Neural cell (in vitro differentiated cells): ENCODE measurements around the gene INPP5D. TPM values are rescaled to one million over a fixed set of nuclear protein-coding genes. Genes with fewer than 3 reads are reported as not detected.

Experiments
- H2AFZ ChIP-seq: fragments of 200-600, 300-800 bp; sonication (generic), shearing (Covaris generic); 2 replicates; pipeline ENCODE4 v1.6.0; 2014; ENCODE audit warnings: low read depth, mild to moderate bottlenecking, antibody characterized with exemption, low read length, moderate library complexity
- H3F3A ChIP-seq: fragments of 200-600 bp; shearing (Covaris generic); 2 replicates; pipeline ENCODE4 v1.6.1; 2016; ENCODE audit warnings: mild to moderate bottlenecking, moderate library complexity, mixed read lengths, antibody characterized with exemption, low read length; ENCODE audit not compliant: insufficient read depth, poor library complexity, severe bottlenecking
- H3K27ac ChIP-seq: fragments of 200-600, 300-800 bp; sonication (generic), shearing (Covaris generic); 2 replicates; pipeline ENCODE4 v1.5.1; 2014; ENCODE audit warnings: mild to moderate bottlenecking, low read length, moderate library complexity
- H3K27me3 ChIP-seq: fragments of 300-800, 200-600 bp; sonication (generic), shearing (Covaris generic); 2 replicates; pipeline ENCODE4 v1.6.0; 2014; ENCODE audit warnings: mild to moderate bottlenecking, low read depth, low read length, moderate library complexity; ENCODE audit not compliant: insufficient read depth
- H3K36me3 ChIP-seq: fragments of 300-800, 200-600 bp; sonication (generic), shearing (Covaris generic); 2 replicates; pipeline ENCODE4 v1.5.1; 2014; ENCODE audit warnings: mild to moderate bottlenecking, antibody characterized with exemption, low read length, moderate library complexity; ENCODE audit not compliant: insufficient read depth
- H3K4me2 ChIP-seq: fragments of 300-800, 200-600 bp; sonication (generic), shearing (Covaris generic); 2 replicates; pipeline ENCODE4 v1.6.0; 2014; ENCODE audit warnings: mild to moderate bottlenecking, low read length
- H3K4me3 ChIP-seq: fragments of 300-800, 200-600 bp; sonication (generic), shearing (Covaris generic); 2 replicates; pipeline ENCODE4 v1.5.1; 2014; ENCODE audit warnings: mild to moderate bottlenecking, low read length, moderate library complexity
- H3K79me2 ChIP-seq: fragments of 200-600 bp; shearing (Covaris generic); replicated peaks from 2 replicates; pipeline ENCODE4 v1.6.0; 2014; ENCODE audit warnings: mild to moderate bottlenecking, low read length, moderate library complexity; ENCODE audit not compliant: insufficient read depth
- H3K9ac ChIP-seq: fragments of 300-800, 200-600 bp; sonication (generic), shearing (Covaris generic); 2 replicates; pipeline ENCODE4 v1.6.1; 2016; ENCODE audit warnings: mild to moderate bottlenecking, low read length, mixed read lengths
- H3K9me2 ChIP-seq: fragments of 200-600 bp; shearing (Covaris generic); 2 replicates; pipeline ENCODE4 v1.6.1; 2016; ENCODE audit warnings: mild to moderate bottlenecking, low read length, mixed read lengths; ENCODE audit not compliant: insufficient read depth
- H3K9me3 ChIP-seq: fragments of 200-600, 300-800 bp; sonication (generic), shearing (Covaris generic); 2 replicates; pipeline ENCODE4 v1.6.1; 2016; ENCODE audit warnings: mild to moderate bottlenecking, mixed run types, low read length, moderate library complexity, mixed read lengths
- H4K20me1 ChIP-seq: fragments of 200-600 bp; shearing (Covaris generic); 2 replicates; pipeline ENCODE4 v1.6.1; 2016; ENCODE audit warnings: mild to moderate bottlenecking, mixed run types; ENCODE audit not compliant: insufficient read depth
- EP300 ChIP-seq: fragments of 450-650 bp; conservative IDR thresholded peaks from 2 replicates; pipeline ENCODE4 v1.6.1; 2014; ENCODE audit warnings: antibody characterized with exemption, mild to moderate bottlenecking, moderate library complexity; ENCODE audit not compliant: poor library complexity, severe bottlenecking
- EZH2 ChIP-seq: fragments of 200-600, 300-800 bp; shearing (Covaris generic), sonication (generic); IDR thresholded peaks from 2 replicates; pipeline ENCODE4 v1.6.1; 2014; ENCODE audit warnings: antibody characterized with exemption, low read length, borderline replicate concordance, mild to moderate bottlenecking; ENCODE audit not compliant: insufficient read depth, poor library complexity, severe bottlenecking
- MXI1 ChIP-seq: fragments of 450-650 bp; conservative IDR thresholded peaks from 2 replicates; pipeline ENCODE4 v1.6.1; 2014; ENCODE audit warnings: antibody characterized with exemption, mild to moderate bottlenecking; ENCODE audit not compliant: poor library complexity, severe bottlenecking
- POLR2AphosphoS5 ChIP-seq: IDR thresholded peaks from 2 replicates; pipeline ENCODE4 v1.6.1; 2012
- RAD21 ChIP-seq: fragments of 450-650 bp; conservative IDR thresholded peaks from 2 replicates; pipeline ENCODE4 v1.6.1; 2014; ENCODE audit warnings: antibody characterized with exemption, mild to moderate bottlenecking, moderate library complexity
- REST ChIP-seq: IDR thresholded peaks from 2 replicates; pipeline ENCODE4 v1.6.1; 2012; ENCODE audit warnings: borderline replicate concordance
- SMC3 ChIP-seq: fragments of 450-650 bp; conservative IDR thresholded peaks from 2 replicates; pipeline ENCODE4 v1.6.1; 2014; ENCODE audit warnings: antibody characterized with exemption, mild to moderate bottlenecking, moderate library complexity; ENCODE audit not compliant: poor library complexity
- TAF1 ChIP-seq: IDR thresholded peaks from 2 replicates; pipeline ENCODE4 v1.6.1; 2012; ENCODE audit warnings: low read depth
- polyA plus RNA-seq: library from polyadenylated mRNA; depleted of rRNA; stranded (reverse); fragments of >200 nt; gene quantifications from 2 replicates; pipeline ENCODE4 v1.2.3, GENCODE V29; 2014
- TF ChIP-seq, protein P1 (sequence below): fragments of 450-650 bp; IDR thresholded peaks from 2 replicates; pipeline ENCODE4 v1.5.1; 2014; ENCODE audit warnings: antibody characterized with exemption, mild to moderate bottlenecking, moderate library complexity; ENCODE audit not compliant: poor library complexity, severe bottlenecking

The INPP5D gene
- polyA plus RNA-seq, 1 donor from 2014 or later = not detected

- H2AFZ ChIP-seq = no peak overlapping the region
- no peak overlapping the region for H3K27ac ChIP-seq
- H3K27me3 ChIP-seq = no peaks in the 10 kb centered on the region
- no peaks in the 10 kb centered on the region for H4K20me1 ChIP-seq
- no peak overlapping the region for H3K9ac ChIP-seq
- H3K9me2 ChIP-seq = no peaks in the 10 kb centered on the region
- H3K79me2 ChIP-seq = no peaks in the 10 kb centered on the region
- no peaks in the 10 kb centered on the region for H3K9me3 ChIP-seq
- no peaks in the 10 kb centered on the region for H3K36me3 ChIP-seq
- no peaks in the 10 kb centered on the region for H3F3A ChIP-seq
- no peak overlapping the region for H3K4me2 ChIP-seq
- TF ChIP-seq RAD21 = no peak
- TF ChIP-seq, protein P1, sequence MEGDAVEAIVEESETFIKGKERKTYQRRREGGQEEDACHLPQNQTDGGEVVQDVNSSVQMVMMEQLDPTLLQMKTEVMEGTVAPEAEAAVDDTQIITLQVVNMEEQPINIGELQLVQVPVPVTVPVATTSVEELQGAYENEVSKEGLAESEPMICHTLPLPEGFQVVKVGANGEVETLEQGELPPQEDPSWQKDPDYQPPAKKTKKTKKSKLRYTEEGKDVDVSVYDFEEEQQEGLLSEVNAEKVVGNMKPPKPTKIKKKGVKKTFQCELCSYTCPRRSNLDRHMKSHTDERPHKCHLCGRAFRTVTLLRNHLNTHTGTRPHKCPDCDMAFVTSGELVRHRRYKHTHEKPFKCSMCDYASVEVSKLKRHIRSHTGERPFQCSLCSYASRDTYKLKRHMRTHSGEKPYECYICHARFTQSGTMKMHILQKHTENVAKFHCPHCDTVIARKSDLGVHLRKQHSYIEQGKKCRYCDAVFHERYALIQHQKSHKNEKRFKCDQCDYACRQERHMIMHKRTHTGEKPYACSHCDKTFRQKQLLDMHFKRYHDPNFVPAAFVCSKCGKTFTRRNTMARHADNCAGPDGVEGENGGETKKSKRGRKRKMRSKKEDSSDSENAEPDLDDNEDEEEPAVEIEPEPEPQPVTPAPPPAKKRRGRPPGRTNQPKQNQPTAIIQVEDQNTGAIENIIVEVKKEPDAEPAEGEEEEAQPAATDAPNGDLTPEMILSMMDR = no peak
- no peak for TF ChIP-seq TAF1
- TF ChIP-seq REST = no peak
- TF ChIP-seq SMC3 = no peak
- no peak for TF ChIP-seq MXI1
- no peak for TF ChIP-seq EP300
- TF ChIP-seq EZH2 = no peak
- TF ChIP-seq POLR2AphosphoS5 = no peak
- no peak overlapping the region for H3K4me3 ChIP-seq
Observed at GRCh38 chr2:233168445-233168844, 108.3 kb downstream of the INPP5D start.

DNA sequence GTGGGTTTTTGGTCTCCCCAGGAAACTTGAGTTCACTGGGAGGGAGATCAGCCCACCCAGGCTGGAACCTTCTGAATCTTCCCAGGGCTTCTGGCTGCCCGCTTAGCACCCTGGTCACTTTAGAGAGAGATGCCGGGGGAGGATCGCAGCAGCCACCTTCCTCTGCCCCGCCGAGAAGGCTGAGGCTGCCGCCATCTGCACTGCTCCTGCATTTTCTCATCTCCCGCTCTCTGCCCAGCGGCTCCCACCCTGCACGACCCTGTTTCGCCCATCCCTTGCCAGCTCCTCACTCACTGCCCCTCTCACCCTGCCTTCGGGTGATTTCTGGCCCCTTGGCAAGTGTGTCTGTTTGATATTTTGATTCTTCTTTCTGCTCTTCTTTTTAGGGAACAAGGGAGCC, 108.8 kb downstream of the INPP5D start:
- Histone ChIP-seq H3K36me3 (no peaks in the 10 kb centered on the region), H4K20me1 (no peaks in the 10 kb centered on the region), H3K27me3 (no peaks in the 10 kb centered on the region), H3K4me3 (no peak overlapping the region), H3K27ac (no peak overlapping the region), H3K79me2 (no peaks in the 10 kb centered on the region), H3K9ac (no peak overlapping the region), H3K9me2 (no peaks in the 10 kb centered on the region), H2AFZ (no peak overlapping the region), H3K4me2 (no peak overlapping the region), H3F3A (no peaks in the 10 kb centered on the region), H3K9me3 (no peaks in the 10 kb centered on the region)
- no peak for TF ChIP-seq SMC3
- no peak for TF ChIP-seq RAD21
- no peak for TF ChIP-seq EZH2
- TF ChIP-seq REST = no peak
- TF ChIP-seq TAF1 = no peak
- TF ChIP-seq MXI1 = no peak
- TF ChIP-seq, protein P1 = no peak
- TF ChIP-seq EP300 = no peak
